Right lobe of liver (tissue), 6 donors: ENCODE measurements around the gene ABHD6. TPM values are rescaled to one million over a fixed set of nuclear protein-coding genes. Genes with fewer than 3 reads are reported as not detected.

Experiments
- ATAC-seq, 4 donors: fragments of 200-7000 bp; cut with Tn5 transposase; one replicate each; pipeline ENCODE4 v1.9.1; 2020; ENCODE audit warnings: mild to moderate bottlenecking in 4 of 4, moderate library complexity in 4 of 4
- DNase-seq, 3 donors: peaks; one replicate each; pipeline ENCODE4 v3.0.0-alpha.2; 2020
- H3K27ac ChIP-seq, 3 donors: fragments of 200-600 bp; one replicate each; pipeline ENCODE4 v1.8.0; 2022
- H3K27me3 ChIP-seq, 2 donors: fragments of 200-600 bp; one replicate each; pipeline ENCODE4 v1.8.0; 2022
- H3K36me3 ChIP-seq, 4 donors: fragments of 200-600 bp; sonication (generic) in 1 of 4; one replicate each; pipeline versions ENCODE4 v1.5.1 to v1.8.0; 2017 to 2022; ENCODE audit warnings: control low read depth in 1 of 4
- H3K4me1 ChIP-seq, 4 donors: fragments of 200-600 bp; sonication (generic) in 1 of 4; one replicate each; pipeline versions ENCODE4 v1.5.1 to v1.8.0; 2017 to 2022; ENCODE audit warnings: control low read depth in 1 of 4
- H3K4me3 ChIP-seq, 3 donors: fragments of 200-600 bp; one replicate each; pipeline ENCODE4 v1.8.0; 2022
- H3K9me3 ChIP-seq, 4 donors: fragments of 200-600 bp; sonication (generic) in 1 of 4; one replicate each; pipeline versions ENCODE4 v1.5.1 to v1.8.0; 2017 to 2022; ENCODE audit warnings: control low read depth in 1 of 4
- CTCF ChIP-seq, 4 donors: fragments of 200-600 bp in 3 of 4; fragments of 450-650 bp in 1 of 4; IDR thresholded peaks; one replicate each; pipeline versions ENCODE4 v1.5.1 to v1.8.0; 2016 to 2022; ENCODE audit warnings: antibody characterized with exemption in 4 of 4, mild to moderate bottlenecking in 2 of 4
- POLR2A ChIP-seq: fragments of 450-650 bp; IDR thresholded peaks from one replicate; pipeline ENCODE4 v1.6.1; 2017; ENCODE audit warnings: antibody characterized with exemption, mild to moderate bottlenecking
- WGBS: methylation state at CpG from one replicate; pipeline ENCODE4 v1.1.6; 2018; ENCODE audit warnings: low coverage, low lambda C conversion rate; ENCODE audit not compliant: insufficient coverage; ENCODE audit errors: missing lambda C conversion rate; 5-methylcytosine and 5-hydroxymethylcytosine counted together
- intact Hi-C, 2 donors: fragments of 100-400 bp; cut with DNase I; formaldehyde crosslinking; loops; one replicate each; pipeline versions ENCODE4 v1.11.2 to v1.14.1; 2022
- total RNA-seq, 6 experiments: library from RNA; depleted of rRNA in 2 of 6; stranded (reverse); fragments of >200 nt in 2 of 6; fragmentation: NEBNext Ultra II Directional in 3 of 6; extraction: Animal tissue kit (Norgen Biotek cat#: 25700) in 3 of 6; gene quantifications; one replicate each; pipeline versions ENCODE4 v1.1.0 to v1.2.4, GENCODE V29; 2016 to 2023
- donor health status: DM: no; HTN: yes; CAD: no.
- donor health status: DM: no; HTN: no; CAD: no.
- donor health status: DM: no; HTN: no; CAD: no.
- donor health status: DM: no; HTN: yes; CAD: no.
- donor health status: DM: no; HTN: yes; CAD: no.

ABHD6 gene
- total RNA-seq, 6 experiments from 2014 or later: 24.6 to 64.3 (median 52.6) TPM

- TF ChIP-seq POLR2A (no peak), CTCF (IDR thresholded peaks at IDR 0.05) (no peak)
- 33% methylated on average over 8 of the region's 8 CpGs for WGBS
- DNase-seq (peak; percentile 49 to 87 (median 82)), ATAC-seq (peak; percentile 70 to 82 (median 78))
- H3K36me3 ChIP-seq: no peaks in the 10 kb centered on the region
- H3K27ac ChIP-seq: peak overlapping the region; percentile 31 to 80 (median 80)
- peaks cover 0 to 69% (median 29%) of the 10 kb centered on the region in 4 donors for H3K4me1 ChIP-seq
- H3K9me3 ChIP-seq: no peaks in the 10 kb centered on the region
- intact Hi-C loops: no loop called here
- H3K4me3 ChIP-seq: peak overlapping the region in 1 of 3 donors; percentile 26
- H3K27me3 ChIP-seq: no peaks in the 10 kb centered on the region
Measured at GRCh38 chr3:58246148-58247047, 8.8 kb downstream of the ABHD6 start.

DNA sequence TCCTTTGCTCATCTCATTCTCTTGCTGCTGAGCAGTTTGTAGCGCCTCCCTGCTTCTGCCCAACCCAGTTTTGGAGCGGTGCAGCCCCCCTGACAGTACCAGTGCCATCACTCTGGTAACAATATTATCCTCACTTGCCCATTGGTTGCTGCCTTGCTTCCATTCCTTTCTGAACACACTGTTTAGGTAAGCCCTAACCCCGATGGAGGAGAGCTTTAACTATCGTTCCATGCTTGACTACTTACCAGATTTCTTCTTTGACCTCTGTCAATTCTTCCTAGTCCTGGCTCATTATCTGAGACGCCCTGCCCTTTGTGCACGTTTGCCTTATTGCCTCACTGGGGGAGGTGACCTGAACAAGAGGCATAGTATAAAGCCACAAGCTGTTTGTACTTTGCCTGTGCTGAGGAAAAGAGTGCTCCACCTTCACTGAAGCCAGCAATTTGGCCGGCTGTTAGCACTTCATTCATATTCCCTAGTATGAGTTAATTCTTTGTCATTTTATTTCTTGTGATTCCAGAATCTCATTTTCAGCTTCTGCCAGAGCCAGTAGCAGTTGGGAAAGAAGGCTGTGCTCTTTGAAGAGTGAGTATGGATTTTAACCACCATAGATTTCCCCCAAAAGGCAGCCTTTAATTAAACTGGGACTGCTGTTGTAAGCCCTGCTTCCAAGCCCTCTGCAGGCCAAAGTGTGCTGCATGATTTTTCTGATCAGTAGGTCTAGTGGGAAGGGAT is 11.9 kb downstream of the ABHD6 start:
- ATAC-seq: peak; percentile 71 to 79 (median 76)
- Histone ChIP-seq H3K27ac (peak overlapping the region; percentile 32 to 81 (median 76)), H3K9me3 (no peaks in the 10 kb centered on the region), H3K4me1 (peaks cover 0 to 81% (median 24%) of the 10 kb centered on the region in 4 donors), H3K36me3 (no peaks in the 10 kb centered on the region), H3K27me3 (no peaks in the 10 kb centered on the region), H3K4me3 (peak overlapping the region in 2 of 3 donors; percentile 35 to 39)
- 15% methylated on average over 7 of the region's 7 CpGs for WGBS
- TF ChIP-seq CTCF (IDR thresholded peaks at IDR 0.05) (peak in 1 of 4 donors; percentile 17), POLR2A (peak; percentile 76)
- intact Hi-C loops: no loop called here
- DNase-seq: peak; percentile 35 to 86 (median 76)

GRCh38 chr3:58250093-58250707 is 12.6 kb downstream of the ABHD6 start:
- peaks cover 0 to 80% (median 21%) of the 10 kb centered on the region in 4 donors for H3K4me1 ChIP-seq

More at GRCh38 chr3:58250093-58250707, 12.6 kb downstream of the ABHD6 start:
- Histone ChIP-seq H3K9me3 (no peaks in the 10 kb centered on the region), H3K27me3 (no peaks in the 10 kb centered on the region), H3K4me3 (peak overlapping the region in 2 of 3 donors; percentile 35 to 39), H3K36me3 (no peaks in the 10 kb centered on the region), H3K27ac (peak overlapping the region; percentile 32 to 81 (median 76))
- TF ChIP-seq CTCF (IDR thresholded peaks at IDR 0.05) (no peak), POLR2A (no peak)
- intact Hi-C loops: no loop called here
- ATAC-seq (peak; percentile 33 to 61 (median 58)), DNase-seq (peak in 2 of 3 donors; percentile 31 to 60)
- WGBS: 29% methylated on average over 6 of the region's 8 CpGs
